WTC11 (cell line): ENCODE results near the gene CWF19L2.

ENCODE experiments used
- AFF4 ChIP-seq: sonication (generic); formaldehyde crosslinking; IDR thresholded peaks from 2 replicates; pipeline ENCODE4 v1.8.1; 2023; ENCODE audit warnings: mild to moderate bottlenecking, missing genetic modification reagents, borderline replicate concordance
- ATF3 ChIP-seq: sonication (generic); formaldehyde crosslinking; conservative IDR thresholded peaks from 2 replicates; pipeline ENCODE4 v1.8.1; 2022; ENCODE audit warnings: mild to moderate bottlenecking, missing genetic modification reagents
- CBFB ChIP-seq: sonication (generic); formaldehyde crosslinking; IDR thresholded peaks from 2 replicates; pipeline ENCODE4 v1.8.1; 2022; ENCODE audit warnings: mild to moderate bottlenecking, low read depth, missing genetic modification reagents
- CTCF ChIP-seq: fragments of 200-600 bp; IDR thresholded peaks from 2 replicates; pipeline ENCODE4 v1.8.0; 2022; ENCODE audit warnings: antibody characterized with exemption
- FOXP4 ChIP-seq: sonication (generic); formaldehyde crosslinking; IDR thresholded peaks from 2 replicates; pipeline ENCODE4 v1.8.0; 2022; ENCODE audit warnings: mild to moderate bottlenecking, missing genetic modification reagents
- IRF1 ChIP-seq: sonication (generic); formaldehyde crosslinking; IDR thresholded peaks from 2 replicates; pipeline ENCODE4 v1.8.0; 2023; ENCODE audit warnings: missing genetic modification reagents
- JUN ChIP-seq: sonication (generic); formaldehyde crosslinking; IDR thresholded peaks from 2 replicates; pipeline ENCODE4 v1.8.0; 2023; ENCODE audit warnings: mild to moderate bottlenecking, missing genetic modification reagents
- NR2C2 ChIP-seq: sonication (generic); formaldehyde crosslinking; IDR thresholded peaks from 2 replicates; pipeline ENCODE4 v1.8.0; 2022; ENCODE audit warnings: mild to moderate bottlenecking, missing genetic modification reagents
- ZNF232 ChIP-seq: sonication (generic); formaldehyde crosslinking; IDR thresholded peaks from 2 replicates; pipeline ENCODE4 v1.8.0; 2022; ENCODE audit warnings: mild to moderate bottlenecking, missing genetic modification reagents
- ZNF512 ChIP-seq: sonication (generic); formaldehyde crosslinking; IDR thresholded peaks from 2 replicates; pipeline ENCODE4 v1.8.1; 2022; ENCODE audit warnings: missing genetic modification reagents, borderline replicate concordance

GRCh38 chr11:107490836-107491235 is 33.2 kb upstream of the CWF19L2 start:
- no peak for TF ChIP-seq CTCF
- no peak for TF ChIP-seq FOXP4 (CRISPR knock-in tag)
- TF ChIP-seq NR2C2 (CRISPR knock-in tag): no peak
- TF ChIP-seq IRF1 (CRISPR knock-in tag): no peak
- TF ChIP-seq ZNF232 (CRISPR knock-in tag): no peak
- TF ChIP-seq ATF3 (CRISPR knock-in tag): no peak
- TF ChIP-seq CBFB (CRISPR knock-in tag): no peak
- TF ChIP-seq ZNF512 (CRISPR knock-in tag): no peak
- no peak for TF ChIP-seq JUN (CRISPR knock-in tag)
- TF ChIP-seq AFF4 (CRISPR knock-in tag): no peak
